PFSK-1 (cell line): Measurements from ENCODE around the gene KCNH4.

Experiments
- FOXP2 ChIP-seq: optimal IDR thresholded peaks from 2 replicates; pipeline ENCODE3; 2011; ENCODE audit warnings: borderline replicate concordance, control low read depth, inconsistent platforms; ENCODE audit not compliant: insufficient read depth; ENCODE audit errors: extremely low read length, extremely low read depth
- POLR2AphosphoS5 ChIP-seq: IDR thresholded peaks from 2 replicates; pipeline ENCODE4 v1.6.1; 2012; ENCODE audit warnings: low read depth, mild to moderate bottlenecking, control low read depth, low read length, moderate library complexity
- SIN3A ChIP-seq: IDR thresholded peaks from 2 replicates; pipeline ENCODE4 v1.6.1; 2012; ENCODE audit warnings: mild to moderate bottlenecking, low read length, moderate library complexity, borderline replicate concordance; ENCODE audit not compliant: insufficient read depth
- TAF1 ChIP-seq: IDR thresholded peaks from 2 replicates; pipeline ENCODE4 v1.6.1; 2012; ENCODE audit warnings: low read length, control low read depth, borderline replicate concordance; ENCODE audit not compliant: insufficient read depth
- TF ChIP-seq, protein P1 (sequence below), 2 experiments: IDR thresholded peaks; 2 replicates each; pipeline versions ENCODE4 v1.6.1 to v1.8.0; 2011 to 2012; ENCODE audit warnings: low read depth in 2 of 2, low read length in 2 of 2, control low read depth in 1 of 2, inconsistent platforms in 1 of 2, mild to moderate bottlenecking in 1 of 2, moderate library complexity in 1 of 2; ENCODE audit not compliant: insufficient read depth in 1 of 2

DNA sequence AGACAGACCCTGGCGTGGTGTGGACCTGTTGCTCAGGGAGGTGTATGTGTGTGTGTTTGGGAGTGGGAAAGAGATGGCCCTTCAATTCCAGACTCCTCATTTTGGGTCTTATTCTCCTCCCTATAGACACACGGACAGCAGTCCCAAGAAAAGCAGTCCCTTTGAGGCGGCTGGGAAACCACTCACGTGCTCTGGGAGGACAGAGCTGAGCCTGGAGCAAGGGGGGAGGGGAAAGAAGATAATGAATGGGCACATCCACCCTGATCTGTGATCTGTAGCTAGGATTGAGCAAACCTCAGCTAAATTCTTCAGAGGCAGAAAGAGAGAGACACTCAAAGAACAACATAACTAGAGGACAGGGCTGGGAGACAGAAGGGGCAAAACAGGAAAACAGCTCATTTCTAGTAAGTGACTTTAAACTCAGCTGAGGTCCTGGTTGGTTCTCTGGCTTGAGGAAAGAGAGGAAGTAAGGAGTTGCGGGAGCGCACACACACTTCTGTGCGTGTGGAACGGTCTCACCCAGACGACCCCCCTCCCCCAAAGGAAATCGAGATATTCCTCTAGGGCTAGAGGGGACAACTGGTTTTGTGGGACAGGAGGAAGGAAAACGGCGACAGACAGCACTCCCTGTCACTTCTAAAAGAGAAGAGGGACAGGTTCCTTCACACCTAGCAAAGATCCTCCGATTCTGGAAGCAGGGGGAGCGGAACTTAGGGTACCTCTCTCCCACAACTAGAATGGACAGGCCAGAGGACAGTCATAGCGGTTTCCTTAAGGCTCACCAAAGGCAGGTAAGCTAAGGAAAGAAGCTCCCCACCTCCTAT lies 26.8 kb downstream of the KCNH4 start:
- TF ChIP-seq SIN3A, result no peak
- TF ChIP-seq TAF1, result no peak
- TF ChIP-seq POLR2AphosphoS5, result no peak
- TF ChIP-seq, protein P1, sequence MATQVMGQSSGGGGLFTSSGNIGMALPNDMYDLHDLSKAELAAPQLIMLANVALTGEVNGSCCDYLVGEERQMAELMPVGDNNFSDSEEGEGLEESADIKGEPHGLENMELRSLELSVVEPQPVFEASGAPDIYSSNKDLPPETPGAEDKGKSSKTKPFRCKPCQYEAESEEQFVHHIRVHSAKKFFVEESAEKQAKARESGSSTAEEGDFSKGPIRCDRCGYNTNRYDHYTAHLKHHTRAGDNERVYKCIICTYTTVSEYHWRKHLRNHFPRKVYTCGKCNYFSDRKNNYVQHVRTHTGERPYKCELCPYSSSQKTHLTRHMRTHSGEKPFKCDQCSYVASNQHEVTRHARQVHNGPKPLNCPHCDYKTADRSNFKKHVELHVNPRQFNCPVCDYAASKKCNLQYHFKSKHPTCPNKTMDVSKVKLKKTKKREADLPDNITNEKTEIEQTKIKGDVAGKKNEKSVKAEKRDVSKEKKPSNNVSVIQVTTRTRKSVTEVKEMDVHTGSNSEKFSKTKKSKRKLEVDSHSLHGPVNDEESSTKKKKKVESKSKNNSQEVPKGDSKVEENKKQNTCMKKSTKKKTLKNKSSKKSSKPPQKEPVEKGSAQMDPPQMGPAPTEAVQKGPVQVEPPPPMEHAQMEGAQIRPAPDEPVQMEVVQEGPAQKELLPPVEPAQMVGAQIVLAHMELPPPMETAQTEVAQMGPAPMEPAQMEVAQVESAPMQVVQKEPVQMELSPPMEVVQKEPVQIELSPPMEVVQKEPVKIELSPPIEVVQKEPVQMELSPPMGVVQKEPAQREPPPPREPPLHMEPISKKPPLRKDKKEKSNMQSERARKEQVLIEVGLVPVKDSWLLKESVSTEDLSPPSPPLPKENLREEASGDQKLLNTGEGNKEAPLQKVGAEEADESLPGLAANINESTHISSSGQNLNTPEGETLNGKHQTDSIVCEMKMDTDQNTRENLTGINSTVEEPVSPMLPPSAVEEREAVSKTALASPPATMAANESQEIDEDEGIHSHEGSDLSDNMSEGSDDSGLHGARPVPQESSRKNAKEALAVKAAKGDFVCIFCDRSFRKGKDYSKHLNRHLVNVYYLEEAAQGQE (IDR thresholded peaks at IDR 0.05; ENCODE audit: insufficient read depth in 1 of 2, low read depth in 2 of 2, low read length in 2 of 2), result no peak
- no peak for TF ChIP-seq FOXP2
